ENCODE data around the gene OR2T12. TPM values are rescaled to one million over a fixed set of nuclear protein-coding genes. Genes with fewer than 3 reads are reported as not detected.
"Not testable (repeated sequence)": the region's sequence is repeated elsewhere in the genome, so short reads cannot be mapped to it uniquely, and the experiment has no call there.

The OR2T12 gene
- total and polyA plus RNA-seq, 2 of the 13 experiments (the other 11 are each of a cell fraction or from before 2014, with no cell fraction given) = not detected

DNA sequence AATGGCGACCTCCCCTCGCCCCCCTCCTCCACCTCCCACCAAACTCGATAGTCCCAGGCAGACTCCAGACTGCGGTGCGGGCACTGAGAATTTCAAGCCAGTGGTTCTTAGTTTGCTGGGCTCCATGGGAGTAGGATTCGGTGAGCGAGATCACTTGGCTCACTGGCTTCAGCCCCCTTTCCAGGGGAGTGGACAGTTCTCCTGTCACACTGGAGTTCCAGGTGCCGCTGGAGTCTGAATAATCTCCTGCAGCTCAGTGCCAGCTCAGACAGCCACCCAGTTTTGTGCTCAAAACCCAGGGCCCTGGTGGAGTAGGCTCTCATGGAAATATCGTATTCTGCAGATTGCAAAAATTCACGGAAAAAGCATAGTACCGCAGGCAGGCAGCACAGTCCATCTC is 13.6 kb upstream of the OR2T12 start (continued):
- TF ChIP-seq RXRB (CRISPR knock-in tag; IDR thresholded peaks at IDR 0.05; ENCODE audit: borderline replicate concordance) = no peak

DNA sequence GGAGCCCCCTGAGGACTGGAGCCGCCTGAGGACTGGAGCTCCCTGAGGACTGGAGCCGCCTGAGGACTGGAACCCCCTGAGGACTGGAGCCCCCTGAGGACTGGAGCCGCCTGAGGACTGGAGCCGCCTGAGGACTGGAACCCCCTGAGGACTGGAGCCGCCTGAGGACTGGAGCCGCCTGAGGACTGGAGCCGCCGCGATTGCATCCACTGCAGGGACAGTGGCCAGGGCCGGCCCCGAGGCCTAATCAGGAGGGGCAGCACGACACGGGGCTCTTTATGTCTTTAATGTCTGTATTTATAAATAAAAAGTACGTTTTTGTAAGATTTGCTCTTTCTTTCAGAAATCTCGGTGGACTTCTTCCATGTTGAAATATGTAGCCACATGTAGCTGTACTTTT is 3.5 kb upstream of the OR2T12 start:
- H3K9me3 ChIP-seq (ENCODE audit: low read length) = peaks cover 46% of the 10 kb centered on the region
- in situ Hi-C loops (cut with HindIII; ENCODE audit: extremely low pct_ligation_motif_present, low pct_unique_long_range_greater_than_20kb); H3K4me1 ChIP-seq (ENCODE audit: insufficient read depth, low read length); H3K36me3 ChIP-seq (replicated peaks in 1 of 2; ENCODE audit: control insufficient read depth in 1 of 2, insufficient read depth in 2 of 2, low read length in 2 of 2); H4K20me1 ChIP-seq (ENCODE audit: insufficient read depth, low read length); intact Hi-C loops (cut with micrococcal nuclease; ENCODE audit: unreplicated experiment); H3K27ac ChIP-seq (ENCODE audit: extremely low read length, insufficient read depth, low read length); BruUV-seq (replicated peaks); FAIRE-seq; H3K27me3 ChIP-seq (ENCODE audit: control insufficient read depth in 1 of 2, insufficient read depth in 2 of 2, low read length in 2 of 2); CTCF ChIA-PET (ENCODE audit: low intra/inter-chr PET ratio, low total read pairs); H3K4me2 ChIP-seq (ENCODE audit: low read depth, low read length); H3K9ac ChIP-seq (ENCODE audit: insufficient read depth, low read depth, low read length); H3K79me2 ChIP-seq (ENCODE audit: insufficient read depth, low read length); ATAC-seq; POLR2A ChIA-PET; H3K4me3 ChIP-seq (replicated peaks in 1 of 3; ENCODE audit: insufficient read depth in 1 of 3, low read depth in 2 of 3, low read length in 3 of 3); DNase-seq (ENCODE audit: low spot score); H2AFZ ChIP-seq (ENCODE audit: low read length): not testable (repeated sequence)
- WGBS (ENCODE audit: low lambda C conversion rate) = 30% methylated on average over 10 of the region's 15 CpGs

DNA sequence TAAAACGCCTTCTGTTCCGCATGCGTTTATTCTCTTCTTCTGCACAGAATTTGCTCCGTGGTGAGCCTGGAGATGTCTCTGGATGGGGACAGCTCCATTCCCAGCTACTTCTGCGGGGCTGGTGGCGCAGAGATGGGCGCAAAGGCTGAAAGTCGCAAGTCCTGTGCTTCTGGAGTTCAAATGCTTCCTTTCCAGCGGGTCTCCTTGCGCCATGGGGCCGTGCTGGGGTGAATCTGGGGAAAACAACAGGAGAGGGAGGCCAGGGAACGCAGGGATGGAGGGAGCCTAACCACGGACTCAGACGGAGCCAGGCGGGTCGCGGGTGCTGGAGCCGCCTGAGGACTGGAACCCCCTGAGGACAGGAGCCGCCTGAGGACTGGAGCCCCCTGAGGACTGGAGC is 2.9 kb upstream of the OR2T12 start:
- DNase-seq (ENCODE audit: low spot score) = no peak
- no peaks in the 10 kb centered on the region for H3K79me2 ChIP-seq (ENCODE audit: insufficient read depth, low read length)
- FAIRE-seq = no peak
- H3K36me3 ChIP-seq (replicated peaks in 1 of 2; ENCODE audit: control insufficient read depth in 1 of 2, insufficient read depth in 2 of 2, low read length in 2 of 2) = no peaks in the 10 kb centered on the region
- no peak overlapping the region for H3K9ac ChIP-seq (ENCODE audit: insufficient read depth, low read depth, low read length)
- H3K27ac ChIP-seq (ENCODE audit: extremely low read length, insufficient read depth, low read length) = no peak overlapping the region
- BruUV-seq (replicated peaks) = no TSS peak
- no peaks in the 10 kb centered on the region for H3K27me3 ChIP-seq (ENCODE audit: control insufficient read depth in 1 of 2, insufficient read depth in 2 of 2, low read length in 2 of 2)
- no peaks in the 10 kb centered on the region for H4K20me1 ChIP-seq (ENCODE audit: insufficient read depth, low read length)
- intact Hi-C loops (cut with micrococcal nuclease; ENCODE audit: unreplicated experiment) = no loop called here
- in situ Hi-C loops (cut with HindIII; ENCODE audit: extremely low pct_ligation_motif_present, low pct_unique_long_range_greater_than_20kb) = no loop called here
- no peaks in the 10 kb centered on the region for H3K4me1 ChIP-seq (ENCODE audit: insufficient read depth, low read length)
- WGBS (ENCODE audit: low lambda C conversion rate) = 33% methylated on average over 18 of the region's 19 CpGs
- peaks cover 43% of the 10 kb centered on the region for H3K9me3 ChIP-seq (ENCODE audit: low read length)
- no peak overlapping the region for H3K4me3 ChIP-seq (replicated peaks in 1 of 3; ENCODE audit: insufficient read depth in 1 of 3, low read depth in 2 of 3, low read length in 3 of 3)
- CTCF ChIA-PET (ENCODE audit: low intra/inter-chr PET ratio, low total read pairs) = no interaction called here
- ATAC-seq = no peak
- no peak overlapping the region for H3K4me2 ChIP-seq (ENCODE audit: low read depth, low read length)
- POLR2A ChIA-PET = no interaction called here
- H2AFZ ChIP-seq (ENCODE audit: low read length) = no peak overlapping the region
- no peak for TF ChIP-seq CBX5 (CRISPR knock-in tag; IDR thresholded peaks at IDR 0.05; ENCODE audit: borderline replicate concordance)
- TF ChIP-seq, protein P1, sequence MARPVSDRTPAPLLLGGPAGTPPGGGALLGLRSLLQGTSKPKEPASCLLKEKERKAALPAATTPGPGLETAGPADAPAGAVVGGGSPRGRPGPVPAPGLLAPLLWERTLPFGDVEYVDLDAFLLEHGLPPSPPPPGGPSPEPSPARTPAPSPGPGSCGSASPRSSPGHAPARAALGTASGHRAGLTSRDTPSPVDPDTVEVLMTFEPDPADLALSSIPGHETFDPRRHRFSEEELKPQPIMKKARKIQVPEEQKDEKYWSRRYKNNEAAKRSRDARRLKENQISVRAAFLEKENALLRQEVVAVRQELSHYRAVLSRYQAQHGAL (CRISPR knock-in tag; IDR thresholded peaks at IDR 0.05; ENCODE audit: not compliant biosample characterization) = no peak
- TF ChIP-seq, protein P2, sequence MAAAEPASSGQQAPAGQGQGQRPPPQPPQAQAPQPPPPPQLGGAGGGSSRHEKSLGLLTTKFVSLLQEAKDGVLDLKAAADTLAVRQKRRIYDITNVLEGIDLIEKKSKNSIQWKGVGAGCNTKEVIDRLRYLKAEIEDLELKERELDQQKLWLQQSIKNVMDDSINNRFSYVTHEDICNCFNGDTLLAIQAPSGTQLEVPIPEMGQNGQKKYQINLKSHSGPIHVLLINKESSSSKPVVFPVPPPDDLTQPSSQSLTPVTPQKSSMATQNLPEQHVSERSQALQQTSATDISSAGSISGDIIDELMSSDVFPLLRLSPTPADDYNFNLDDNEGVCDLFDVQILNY (CRISPR knock-in tag; conservative IDR thresholded peaks at IDR 0.05) = no peak
- TF ChIP-seq NFE2L1 (CRISPR knock-in tag; IDR thresholded peaks at IDR 0.05; ENCODE audit: borderline replicate concordance) = no peak
- TF ChIP-seq, protein P3, sequence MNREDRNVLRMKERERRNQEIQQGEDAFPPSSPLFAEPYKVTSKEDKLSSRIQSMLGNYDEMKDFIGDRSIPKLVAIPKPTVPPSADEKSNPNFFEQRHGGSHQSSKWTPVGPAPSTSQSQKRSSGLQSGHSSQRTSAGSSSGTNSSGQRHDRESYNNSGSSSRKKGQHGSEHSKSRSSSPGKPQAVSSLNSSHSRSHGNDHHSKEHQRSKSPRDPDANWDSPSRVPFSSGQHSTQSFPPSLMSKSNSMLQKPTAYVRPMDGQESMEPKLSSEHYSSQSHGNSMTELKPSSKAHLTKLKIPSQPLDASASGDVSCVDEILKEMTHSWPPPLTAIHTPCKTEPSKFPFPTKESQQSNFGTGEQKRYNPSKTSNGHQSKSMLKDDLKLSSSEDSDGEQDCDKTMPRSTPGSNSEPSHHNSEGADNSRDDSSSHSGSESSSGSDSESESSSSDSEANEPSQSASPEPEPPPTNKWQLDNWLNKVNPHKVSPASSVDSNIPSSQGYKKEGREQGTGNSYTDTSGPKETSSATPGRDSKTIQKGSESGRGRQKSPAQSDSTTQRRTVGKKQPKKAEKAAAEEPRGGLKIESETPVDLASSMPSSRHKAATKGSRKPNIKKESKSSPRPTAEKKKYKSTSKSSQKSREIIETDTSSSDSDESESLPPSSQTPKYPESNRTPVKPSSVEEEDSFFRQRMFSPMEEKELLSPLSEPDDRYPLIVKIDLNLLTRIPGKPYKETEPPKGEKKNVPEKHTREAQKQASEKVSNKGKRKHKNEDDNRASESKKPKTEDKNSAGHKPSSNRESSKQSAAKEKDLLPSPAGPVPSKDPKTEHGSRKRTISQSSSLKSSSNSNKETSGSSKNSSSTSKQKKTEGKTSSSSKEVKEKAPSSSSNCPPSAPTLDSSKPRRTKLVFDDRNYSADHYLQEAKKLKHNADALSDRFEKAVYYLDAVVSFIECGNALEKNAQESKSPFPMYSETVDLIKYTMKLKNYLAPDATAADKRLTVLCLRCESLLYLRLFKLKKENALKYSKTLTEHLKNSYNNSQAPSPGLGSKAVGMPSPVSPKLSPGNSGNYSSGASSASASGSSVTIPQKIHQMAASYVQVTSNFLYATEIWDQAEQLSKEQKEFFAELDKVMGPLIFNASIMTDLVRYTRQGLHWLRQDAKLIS (CRISPR knock-in tag; IDR thresholded peaks at IDR 0.05) = no peak
- TF ChIP-seq EZH2 (conservative IDR thresholded peaks at IDR 0.05; ENCODE audit: low read depth, low read length) = no peak
- no peak for TF ChIP-seq ZNF160 (CRISPR knock-in tag; IDR thresholded peaks at IDR 0.05)
- no peak for TF ChIP-seq PHB2 (IDR thresholded peaks at IDR 0.05; ENCODE audit: partially characterized antibody)
- no peak for TF ChIP-seq THAP11 (CRISPR knock-in tag; IDR thresholded peaks at IDR 0.05)
- no peak for TF ChIP-seq ZNF556 (CRISPR knock-in tag; IDR thresholded peaks at IDR 0.05; ENCODE audit: borderline replicate concordance)
- no peak for TF ChIP-seq ZNF282 (IDR thresholded peaks at IDR 0.05; ENCODE audit: partially characterized antibody)
- TF ChIP-seq ZNF674 (CRISPR knock-in tag; IDR thresholded peaks at IDR 0.05; ENCODE audit: low read depth) = no peak
